ENCODE data around the gene GAN.

The GAN gene

DNA sequence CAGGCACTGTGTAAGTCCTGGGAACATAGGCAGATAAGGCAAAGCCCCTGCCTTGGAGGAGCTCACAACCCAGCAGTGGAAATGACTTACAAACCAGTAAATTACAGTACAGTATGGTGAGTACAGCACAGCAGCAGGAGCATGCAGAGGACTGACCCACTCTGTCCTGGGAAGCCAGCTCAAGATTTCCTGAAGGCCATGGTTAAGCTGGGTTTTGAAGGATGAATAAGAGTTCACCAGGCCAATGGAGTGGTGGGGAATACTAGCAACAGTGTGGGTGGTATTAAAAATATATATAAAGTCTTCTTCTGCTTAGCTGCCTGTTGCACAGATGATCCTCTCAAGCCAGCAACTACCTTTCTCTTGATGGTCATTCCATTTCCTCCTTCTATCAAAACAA, 3.0 kb upstream of the GAN start:
- Histone ChIP-seq H3K4me1 (ENCODE audit: control insufficient read depth, insufficient read depth, low read length) (peaks cover 3% of the 10 kb centered on the region; the same call in 1 of the 2 replicates), H3K27ac (ENCODE audit: extremely low read depth, low read depth, low read length) (no peak overlapping the region), H3K9me3 (ENCODE audit: control insufficient read depth, insufficient read depth, low read depth, low read length) (no peaks in the 10 kb centered on the region), H3K36me3 (ENCODE audit: control insufficient read depth in 2 of 2, insufficient read depth in 1 of 2, low read length in 2 of 2) (no peaks in the 10 kb centered on the region), H3K4me3 (ENCODE audit: low read depth, low read length) (no peak overlapping the region)
- TF ChIP-seq TRIM28 (IDR thresholded peaks at IDR 0.05; ENCODE audit: borderline replicate concordance, low read length) = no peak
- peak; percentile 75 for TF ChIP-seq ZFP3 (tag by site-specific recombination; IDR thresholded peaks at IDR 0.05; ENCODE audit: low read depth)
- ChIA-PET CTCF (interaction anchor here (1.2 kb wide), 1 partner anchor 11 kb away, joined by 3 read pairs; no protein-coding TSS in a partner anchor), POLR2A (no interaction called here)

DNA sequence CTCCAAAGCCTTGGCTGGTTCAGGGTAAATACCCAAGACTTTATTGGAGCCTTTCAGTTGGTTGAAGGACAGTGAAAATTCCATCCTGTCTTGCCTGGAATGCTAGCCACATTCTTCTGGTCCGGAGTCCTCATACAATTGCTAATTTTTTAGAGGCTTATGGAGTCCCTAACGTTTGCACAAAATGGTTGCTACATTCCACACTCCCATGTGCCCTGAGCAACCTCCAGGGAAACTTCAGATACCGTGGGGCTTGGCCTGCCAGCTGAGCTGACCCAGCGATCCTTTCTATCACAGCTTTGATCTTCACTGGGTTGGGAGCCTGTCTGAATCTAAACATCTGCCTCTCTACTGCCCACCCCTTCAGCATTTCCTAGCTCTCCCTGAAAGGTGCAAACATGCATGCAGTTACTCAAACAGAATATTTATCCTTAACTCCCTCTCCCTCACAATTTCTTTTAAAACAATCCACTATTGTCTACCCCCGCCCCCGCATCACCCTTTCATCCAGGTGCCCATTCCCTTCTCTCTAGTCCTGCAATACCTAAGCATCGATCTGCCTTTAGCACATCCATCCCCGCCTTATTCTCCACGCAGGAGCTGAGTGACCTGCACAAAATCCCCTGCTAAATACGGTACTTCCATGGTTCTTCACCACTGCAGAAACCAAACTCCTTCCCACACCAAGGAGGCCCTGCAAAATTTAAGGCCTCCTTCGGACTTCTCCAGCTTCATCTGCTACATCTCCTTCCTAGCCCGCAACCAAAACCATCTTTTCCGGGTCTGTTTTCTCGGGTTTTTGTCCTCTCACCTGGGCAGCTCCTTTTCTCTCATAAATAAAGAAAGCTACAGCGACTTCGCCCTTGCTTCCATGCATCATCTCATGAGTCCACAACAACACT, 810 bp upstream of the GAN start:
- H3K27ac ChIP-seq (ENCODE audit: extremely low read depth, low read depth, low read length) = peak overlapping the region; percentile 9; the same call in 1 of the 2 replicates
- H3K9me3 ChIP-seq (ENCODE audit: control insufficient read depth, insufficient read depth, low read depth, low read length) = no peaks in the 10 kb centered on the region
- CTCF ChIA-PET = interaction anchor here (0.6 to 1.0 kb wide), 4 partner anchors 9 to 416 kb away, joined by 3 to 5 read pairs (median 4); no protein-coding TSS in a partner anchor
- H3K4me1 ChIP-seq (ENCODE audit: control insufficient read depth, insufficient read depth, low read length) = peaks cover 11% of the 10 kb centered on the region; the same call in 1 of the 2 replicates
- no peak for TF ChIP-seq ZNF529 (tag by site-specific recombination; IDR thresholded peaks at IDR 0.05; ENCODE audit: insufficient replicate concordance)
- TF ChIP-seq ZNF341 (tag by site-specific recombination; IDR thresholded peaks at IDR 0.05; ENCODE audit: low read depth) = 0 out of 2 replicates have a peak, but pooled peaks have one; percentile 1
- TF ChIP-seq, protein P1, sequence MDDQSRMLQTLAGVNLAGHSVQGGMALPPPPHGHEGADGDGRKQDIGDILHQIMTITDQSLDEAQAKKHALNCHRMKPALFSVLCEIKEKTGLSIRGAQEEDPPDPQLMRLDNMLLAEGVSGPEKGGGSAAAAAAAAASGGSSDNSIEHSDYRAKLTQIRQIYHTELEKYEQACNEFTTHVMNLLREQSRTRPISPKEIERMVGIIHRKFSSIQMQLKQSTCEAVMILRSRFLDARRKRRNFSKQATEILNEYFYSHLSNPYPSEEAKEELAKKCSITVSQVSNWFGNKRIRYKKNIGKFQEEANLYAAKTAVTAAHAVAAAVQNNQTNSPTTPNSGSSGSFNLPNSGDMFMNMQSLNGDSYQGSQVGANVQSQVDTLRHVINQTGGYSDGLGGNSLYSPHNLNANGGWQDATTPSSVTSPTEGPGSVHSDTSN (CRISPR knock-in tag; IDR thresholded peaks at IDR 0.05) = no peak
- TF ChIP-seq REPIN1 (tag by site-specific recombination; IDR thresholded peaks at IDR 0.05; ENCODE audit: low read depth) = 0 out of 2 replicates have a peak, but pooled peaks have one; percentile 11
- peak; percentile 85 for TF ChIP-seq ZBTB17 (tag by site-specific recombination; IDR thresholded peaks at IDR 0.05)
- TF ChIP-seq, protein P2, sequence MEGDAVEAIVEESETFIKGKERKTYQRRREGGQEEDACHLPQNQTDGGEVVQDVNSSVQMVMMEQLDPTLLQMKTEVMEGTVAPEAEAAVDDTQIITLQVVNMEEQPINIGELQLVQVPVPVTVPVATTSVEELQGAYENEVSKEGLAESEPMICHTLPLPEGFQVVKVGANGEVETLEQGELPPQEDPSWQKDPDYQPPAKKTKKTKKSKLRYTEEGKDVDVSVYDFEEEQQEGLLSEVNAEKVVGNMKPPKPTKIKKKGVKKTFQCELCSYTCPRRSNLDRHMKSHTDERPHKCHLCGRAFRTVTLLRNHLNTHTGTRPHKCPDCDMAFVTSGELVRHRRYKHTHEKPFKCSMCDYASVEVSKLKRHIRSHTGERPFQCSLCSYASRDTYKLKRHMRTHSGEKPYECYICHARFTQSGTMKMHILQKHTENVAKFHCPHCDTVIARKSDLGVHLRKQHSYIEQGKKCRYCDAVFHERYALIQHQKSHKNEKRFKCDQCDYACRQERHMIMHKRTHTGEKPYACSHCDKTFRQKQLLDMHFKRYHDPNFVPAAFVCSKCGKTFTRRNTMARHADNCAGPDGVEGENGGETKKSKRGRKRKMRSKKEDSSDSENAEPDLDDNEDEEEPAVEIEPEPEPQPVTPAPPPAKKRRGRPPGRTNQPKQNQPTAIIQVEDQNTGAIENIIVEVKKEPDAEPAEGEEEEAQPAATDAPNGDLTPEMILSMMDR (tag by site-specific recombination; IDR thresholded peaks at IDR 0.05) = 0 out of 2 replicates have a peak, but pooled peaks have one; percentile 9
- POLR2A ChIA-PET = interaction anchor here (0.5 to 2.1 kb wide), 12 partner anchors 11 to 429 kb away, joined by 3 to 8 read pairs (median 3); partner anchors contain the start of genes CENPN and CMC2
- H3K4me3 ChIP-seq (ENCODE audit: low read depth, low read length) = peak overlapping the region; percentile 60
- H3K36me3 ChIP-seq (ENCODE audit: control insufficient read depth in 2 of 2, insufficient read depth in 1 of 2, low read length in 2 of 2) = no peaks in the 10 kb centered on the region

DNA sequence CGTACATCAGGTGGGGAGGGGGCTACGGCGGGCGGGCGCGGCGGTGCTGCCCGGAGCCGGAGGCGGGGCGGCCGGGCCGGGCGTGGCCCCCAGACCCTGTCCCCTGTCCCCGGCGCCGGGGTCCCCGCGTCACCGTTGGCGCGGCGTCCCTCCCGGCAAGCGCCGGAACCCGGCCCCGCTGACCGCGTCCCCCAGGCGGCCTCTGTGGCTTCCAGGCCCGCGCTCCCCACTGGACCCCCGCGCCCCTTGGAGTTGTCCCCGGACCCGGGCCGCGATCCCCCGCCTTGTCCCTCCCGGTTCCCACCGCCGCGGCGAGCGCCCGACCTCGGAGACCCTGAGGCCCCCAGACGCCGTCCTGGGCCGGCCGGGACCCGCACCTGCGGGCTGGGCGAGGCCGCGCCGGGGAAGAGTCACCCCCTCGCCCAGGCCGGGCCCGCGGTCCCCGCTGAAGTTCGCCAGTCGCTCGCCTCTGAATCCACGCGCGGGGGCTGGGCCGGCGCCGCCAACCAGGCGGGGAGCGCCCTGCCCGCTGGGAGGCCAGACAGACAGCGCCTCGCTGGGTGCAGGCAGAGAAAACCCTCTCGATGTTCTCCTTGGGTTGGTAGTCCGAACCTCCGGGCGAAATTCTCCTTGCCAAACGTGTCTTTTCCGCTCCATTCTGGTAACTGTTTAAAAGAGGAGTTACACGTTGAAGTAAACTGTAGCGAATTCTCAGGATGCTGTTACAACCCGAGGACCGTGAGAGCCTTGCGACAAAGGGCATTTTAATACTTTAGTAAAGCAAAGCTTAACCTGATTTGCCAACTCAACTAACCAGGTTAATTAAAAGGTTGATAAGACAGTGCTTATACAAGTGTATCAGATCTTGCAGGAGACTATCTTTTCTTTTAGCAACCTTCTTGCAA, 761 bp downstream of the GAN start:
- POLR2A ChIA-PET = interaction anchor here (0.8 to 2.1 kb wide), 6 partner anchors 11 to 308 kb away, joined by 3 to 8 read pairs (median 4); partner anchors contain the start of genes CENPN and CMC2
- Histone ChIP-seq H3K4me1 (ENCODE audit: control insufficient read depth, insufficient read depth, low read length) (peaks cover 15% of the 10 kb centered on the region), H3K36me3 (ENCODE audit: control insufficient read depth in 2 of 2, insufficient read depth in 1 of 2, low read length in 2 of 2) (no peaks in the 10 kb centered on the region), H3K27ac (ENCODE audit: extremely low read depth, low read depth, low read length) (peak overlapping the region; percentile 67; the same call in 1 of the 2 replicates), H3K4me3 (ENCODE audit: low read depth, low read length) (peak overlapping the region; percentile 60), H3K9me3 (ENCODE audit: control insufficient read depth, insufficient read depth, low read depth, low read length) (no peaks in the 10 kb centered on the region)
- CTCF ChIA-PET = interaction anchor here (0.6 to 1.0 kb wide), 2 partner anchors 110 to 111 kb away, joined by 3 to 5 read pairs; no protein-coding TSS in a partner anchor
- TF ChIP-seq ZNF350 (tag by site-specific recombination; IDR thresholded peaks at IDR 0.05) (no peak), ZNF335 (tag by site-specific recombination; conservative IDR thresholded peaks at IDR 0.05) (no peak; the same call in 1 of the 2 replicates), ZIC2 (tag by site-specific recombination; IDR thresholded peaks at IDR 0.05) (peak; percentile 12; the same call in 1 of the 2 replicates), YY2 (tag by site-specific recombination; IDR thresholded peaks at IDR 0.05) (no peak)
- TF ChIP-seq, protein P2 (tag by site-specific recombination; IDR thresholded peaks at IDR 0.05) = peak; percentile 23; the same call in 1 of the 2 replicates
- TF ChIP-seq, protein P3, sequence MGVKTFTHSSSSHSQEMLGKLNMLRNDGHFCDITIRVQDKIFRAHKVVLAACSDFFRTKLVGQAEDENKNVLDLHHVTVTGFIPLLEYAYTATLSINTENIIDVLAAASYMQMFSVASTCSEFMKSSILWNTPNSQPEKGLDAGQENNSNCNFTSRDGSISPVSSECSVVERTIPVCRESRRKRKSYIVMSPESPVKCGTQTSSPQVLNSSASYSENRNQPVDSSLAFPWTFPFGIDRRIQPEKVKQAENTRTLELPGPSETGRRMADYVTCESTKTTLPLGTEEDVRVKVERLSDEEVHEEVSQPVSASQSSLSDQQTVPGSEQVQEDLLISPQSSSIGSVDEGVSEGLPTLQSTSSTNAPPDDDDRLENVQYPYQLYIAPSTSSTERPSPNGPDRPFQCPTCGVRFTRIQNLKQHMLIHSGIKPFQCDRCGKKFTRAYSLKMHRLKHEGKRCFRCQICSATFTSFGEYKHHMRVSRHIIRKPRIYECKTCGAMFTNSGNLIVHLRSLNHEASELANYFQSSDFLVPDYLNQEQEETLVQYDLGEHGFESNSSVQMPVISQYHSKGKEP (tag by site-specific recombination; IDR thresholded peaks at IDR 0.05) = 0 out of 2 replicates have a peak, but pooled peaks have one; percentile 2
- TF ChIP-seq, protein P4, sequence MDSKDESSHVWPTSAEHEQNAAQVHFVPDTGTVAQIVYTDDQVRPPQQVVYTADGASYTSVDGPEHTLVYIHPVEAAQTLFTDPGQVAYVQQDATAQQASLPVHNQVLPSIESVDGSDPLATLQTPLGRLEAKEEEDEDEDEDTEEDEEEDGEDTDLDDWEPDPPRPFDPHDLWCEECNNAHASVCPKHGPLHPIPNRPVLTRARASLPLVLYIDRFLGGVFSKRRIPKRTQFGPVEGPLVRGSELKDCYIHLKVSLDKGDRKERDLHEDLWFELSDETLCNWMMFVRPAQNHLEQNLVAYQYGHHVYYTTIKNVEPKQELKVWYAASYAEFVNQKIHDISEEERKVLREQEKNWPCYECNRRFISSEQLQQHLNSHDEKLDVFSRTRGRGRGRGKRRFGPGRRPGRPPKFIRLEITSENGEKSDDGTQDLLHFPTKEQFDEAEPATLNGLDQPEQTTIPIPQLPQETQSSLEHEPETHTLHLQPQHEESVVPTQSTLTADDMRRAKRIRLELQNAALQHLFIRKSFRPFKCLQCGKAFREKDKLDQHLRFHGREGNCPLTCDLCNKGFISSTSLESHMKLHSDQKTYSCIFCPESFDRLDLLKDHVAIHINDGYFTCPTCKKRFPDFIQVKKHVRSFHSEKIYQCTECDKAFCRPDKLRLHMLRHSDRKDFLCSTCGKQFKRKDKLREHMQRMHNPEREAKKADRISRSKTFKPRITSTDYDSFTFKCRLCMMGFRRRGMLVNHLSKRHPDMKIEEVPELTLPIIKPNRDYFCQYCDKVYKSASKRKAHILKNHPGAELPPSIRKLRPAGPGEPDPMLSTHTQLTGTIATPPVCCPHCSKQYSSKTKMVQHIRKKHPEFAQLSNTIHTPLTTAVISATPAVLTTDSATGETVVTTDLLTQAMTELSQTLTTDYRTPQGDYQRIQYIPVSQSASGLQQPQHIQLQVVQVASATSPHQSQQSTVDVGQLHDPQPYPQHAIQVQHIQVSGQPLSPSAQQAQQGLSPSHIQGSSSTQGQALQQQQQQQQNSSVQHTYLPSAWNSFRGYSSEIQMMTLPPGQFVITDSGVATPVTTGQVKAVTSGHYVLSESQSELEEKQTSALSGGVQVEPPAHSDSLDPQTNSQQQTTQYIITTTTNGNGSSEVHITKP (tag by site-specific recombination; IDR thresholded peaks at IDR 0.05) = 0 out of 2 replicates have a peak, but pooled peaks have one; percentile 23
